H9 (cell line): ENCODE measurements around the gene C17orf107. TPM values are rescaled to one million over a fixed set of nuclear protein-coding genes. Genes with fewer than 3 reads are reported as not detected.

Source experiments
- DNase-seq: peaks from one replicate; pipeline ENCODE4 v3.0.0-alpha.2; 2017
- H2AFZ ChIP-seq: one replicate; pipeline ENCODE4 v1.6.1; 2013; ENCODE audit warnings: mild to moderate bottlenecking, low read length, control low read depth, moderate library complexity
- H2AK5ac ChIP-seq: 2 replicates; pipeline ENCODE4 v1.6.1; 2013; ENCODE audit warnings: low read length, control low read depth, mixed read lengths; ENCODE audit not compliant: insufficient read length
- H2BK120ac ChIP-seq: one replicate; pipeline ENCODE4 v1.6.1; 2013; ENCODE audit warnings: low read depth, mild to moderate bottlenecking, low read length, control low read depth, inconsistent platforms; ENCODE audit not compliant: poor library complexity, severe bottlenecking
- H2BK12ac ChIP-seq: 2 replicates; pipeline ENCODE4 v1.6.1; 2013; ENCODE audit warnings: low read length, control low read depth, mixed read lengths, low read depth; ENCODE audit not compliant: insufficient read length
- H2BK15ac ChIP-seq: 2 replicates; pipeline ENCODE4 v1.6.1; 2013; ENCODE audit warnings: low read depth, low read length, control low read depth
- H2BK20ac ChIP-seq: one replicate; pipeline ENCODE4 v1.6.1; 2013; ENCODE audit warnings: low read depth, mild to moderate bottlenecking, low read length, control low read depth, inconsistent platforms; ENCODE audit not compliant: poor library complexity, severe bottlenecking
- H2BK5ac ChIP-seq: 2 replicates; pipeline ENCODE4 v1.6.1; 2013; ENCODE audit warnings: low read length, control low read depth, mixed read lengths; ENCODE audit not compliant: insufficient read length
- H3K14ac ChIP-seq: 2 replicates; pipeline ENCODE4 v1.6.1; 2013; ENCODE audit warnings: low read length, control low read depth; ENCODE audit not compliant: insufficient read depth
- H3K18ac ChIP-seq: 2 replicates; pipeline ENCODE4 v1.6.1; 2013; ENCODE audit warnings: low read depth, mild to moderate bottlenecking, mixed read lengths, low read length, control low read depth; ENCODE audit not compliant: insufficient read length
- H3K23ac ChIP-seq: 2 replicates; pipeline ENCODE4 v1.6.1; 2013; ENCODE audit warnings: low read length, control low read depth, mixed read lengths, low read depth; ENCODE audit not compliant: insufficient read length
- H3K23me2 ChIP-seq: 2 replicates; pipeline ENCODE4 v1.6.1; 2013; ENCODE audit warnings: low read depth, mild to moderate bottlenecking, mixed read lengths, low read length, control low read depth; ENCODE audit not compliant: insufficient read length, poor library complexity, severe bottlenecking
- H3K27ac ChIP-seq: 2 replicates; pipeline ENCODE4 v1.5.1; 2013; ENCODE audit warnings: low read length, control low read depth, mixed read lengths, low read depth; ENCODE audit not compliant: insufficient read length
- H3K27me3 ChIP-seq: 2 replicates; pipeline ENCODE4 v1.6.1; 2013; ENCODE audit warnings: low read length, control low read depth, inconsistent platforms; ENCODE audit not compliant: insufficient read depth
- H3K4ac ChIP-seq: 2 replicates; pipeline ENCODE4 v1.6.1; 2013; ENCODE audit warnings: low read depth, mild to moderate bottlenecking, control low read depth, inconsistent platforms, low read length, moderate library complexity
- H3K4me1 ChIP-seq: 2 replicates; pipeline ENCODE4 v1.6.1; 2013; ENCODE audit warnings: low read length, control low read depth, inconsistent platforms; ENCODE audit not compliant: insufficient read depth
- H3K4me2 ChIP-seq: 2 replicates; pipeline ENCODE4 v1.6.1; 2013; ENCODE audit warnings: low read length, control low read depth, mixed read lengths; ENCODE audit not compliant: insufficient read length, insufficient read depth
- H3K56ac ChIP-seq: 2 replicates; pipeline ENCODE4 v1.6.1; 2013; ENCODE audit warnings: low read depth, mild to moderate bottlenecking, mixed read lengths, low read length, control low read depth; ENCODE audit not compliant: insufficient read length
- H3K79me1 ChIP-seq: 2 replicates; pipeline ENCODE4 v1.6.1; 2013; ENCODE audit warnings: low read depth, mild to moderate bottlenecking, moderate library complexity, low read length, control low read depth, inconsistent platforms; ENCODE audit not compliant: insufficient read depth, poor library complexity, severe bottlenecking
- H3K79me2 ChIP-seq: 2 replicates; pipeline ENCODE4 v1.6.1; 2013; ENCODE audit warnings: low read length, control low read depth, inconsistent platforms; ENCODE audit not compliant: insufficient read depth
- H3K9ac ChIP-seq: 2 replicates; pipeline ENCODE4 v1.6.1; 2013; ENCODE audit warnings: low read length, control low read depth, mixed read lengths; ENCODE audit not compliant: insufficient read length; ENCODE audit errors: extremely low read depth
- H3K9me3 ChIP-seq: one replicate; pipeline ENCODE4 v1.6.1; 2013; ENCODE audit warnings: low read depth, low read length, inconsistent platforms; ENCODE audit not compliant: control insufficient read depth
- H3T11ph ChIP-seq: one replicate; pipeline ENCODE4 v1.6.1; 2013; ENCODE audit warnings: mild to moderate bottlenecking, low read length, control low read depth, inconsistent platforms
- H4K20me1 ChIP-seq: one replicate; pipeline ENCODE4 v1.6.1; 2013; ENCODE audit not compliant: control insufficient read depth, insufficient read length, insufficient read depth
- H4K5ac ChIP-seq: 2 replicates; pipeline ENCODE4 v1.6.1; 2013; ENCODE audit warnings: low read depth, mild to moderate bottlenecking, mixed read lengths, low read length, control low read depth; ENCODE audit not compliant: insufficient read length
- H4K8ac ChIP-seq: replicated peaks from 2 replicates; pipeline ENCODE4 v1.6.1; 2013; ENCODE audit warnings: low read length, control low read depth, mixed read lengths, low read depth; ENCODE audit not compliant: insufficient read length
- H4K91ac ChIP-seq: 2 replicates; pipeline ENCODE4 v1.6.1; 2013; ENCODE audit warnings: low read depth, mild to moderate bottlenecking, moderate library complexity, mixed read lengths, low read length, control low read depth; ENCODE audit not compliant: insufficient read length
- H3K27ac Mint-ChIP-seq, 3 experiments: 2 replicates in 2 of 3; 3 replicates in 1 of 3; pipeline ENCODE4 v1.8.0; 2020 to 2021; ENCODE audit warnings: mixed read lengths in 3 of 3, mild to moderate bottlenecking in 1 of 3, moderate library complexity in 1 of 3
- H3K27me3 Mint-ChIP-seq: 2 replicates; pipeline ENCODE4 v1.8.0; 2021; ENCODE audit warnings: low read depth, mild to moderate bottlenecking, moderate library complexity, mixed read lengths
- H3K36me3 Mint-ChIP-seq, 3 experiments: 2 replicates in 2 of 3; 3 replicates in 1 of 3; pipeline ENCODE4 v1.8.0; 2020 to 2021; ENCODE audit warnings: low read depth in 3 of 3, mixed read lengths in 3 of 3; ENCODE audit not compliant: insufficient read depth in 1 of 3
- H3K4me1 Mint-ChIP-seq, 2 experiments: 2 replicates each; pipeline ENCODE4 v1.8.0; 2020; ENCODE audit warnings: mixed read lengths in 2 of 2
- H3K4me3 Mint-ChIP-seq, 2 experiments: 2 replicates in 1 of 2; 3 replicates in 1 of 2; pipeline ENCODE4 v1.8.0; 2020 to 2021; ENCODE audit warnings: mild to moderate bottlenecking in 2 of 2, mixed read lengths in 2 of 2, moderate library complexity in 1 of 2
- H3K9me3 Mint-ChIP-seq, 2 experiments: 2 replicates in 1 of 2; 3 replicates in 1 of 2; pipeline ENCODE4 v1.8.0; 2020; ENCODE audit warnings: mild to moderate bottlenecking in 2 of 2, mixed read lengths in 2 of 2, moderate library complexity in 1 of 2
- WGBS: extraction: QIAGEN DNeasy Blood & Tissue Kit; methylation state at CpG from one replicate; pipeline ENCODE4 v1.1.7; 2013; ENCODE audit warnings: missing lambda C conversion rate, low lambda C conversion rate, mixed read lengths; ENCODE audit not compliant: insufficient read length; ENCODE audit errors: extremely low coverage; 5-methylcytosine and 5-hydroxymethylcytosine counted together
- total RNA-seq: library from RNA; stranded (reverse); gene quantifications from 2 replicates; pipeline ENCODE4 v1.2.1, GENCODE V29; 2021
- TF ChIP-seq, protein P1 (sequence below): fragments of 200-600 bp; sonication (generic); conservative IDR thresholded peaks from 3 replicates; pipeline ENCODE4 v1.8.0; 2021; ENCODE audit warnings: antibody characterized with exemption, mild to moderate bottlenecking

C17orf107 gene
- total RNA-seq, 1 experiment from 2014 or later: 4.4 TPM

DNA sequence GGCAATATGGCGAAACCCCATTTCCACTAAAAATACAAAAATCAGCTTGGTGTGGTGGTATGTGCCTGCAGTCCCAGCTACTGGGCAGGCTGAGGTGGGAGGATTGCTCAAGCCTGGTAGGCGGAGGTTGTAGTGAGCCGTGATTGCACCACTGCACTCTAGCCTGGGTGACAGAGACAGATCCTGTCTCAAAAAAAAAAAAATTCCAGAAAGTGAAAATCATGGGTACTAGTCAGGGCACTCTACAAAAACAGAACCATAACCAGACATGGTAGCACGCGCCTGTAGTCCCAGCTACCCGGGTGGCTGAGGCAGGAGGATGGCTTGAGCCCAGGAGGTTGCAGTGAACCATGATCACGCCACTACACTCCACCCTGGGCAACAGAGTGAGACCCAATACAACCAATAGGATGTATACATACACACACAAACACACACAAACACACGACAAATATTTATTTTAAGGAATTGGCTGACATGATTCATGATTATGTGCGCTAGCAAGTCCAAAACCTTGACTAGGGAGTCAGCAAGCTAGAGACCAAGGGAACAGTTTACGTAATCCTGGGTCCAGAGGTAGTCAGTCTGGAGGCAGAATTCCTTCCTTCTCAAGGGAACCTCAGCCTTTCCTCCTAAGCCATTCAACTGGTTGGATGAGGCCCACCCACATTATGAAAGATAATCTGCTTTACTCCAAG, 21.2 kb downstream of the C17orf107 start:
- no CpG with 5 or more reads among the region's 10 CpGs for WGBS
- no peak overlapping the region for H2AK5ac ChIP-seq
- no peak overlapping the region for H2BK120ac ChIP-seq
- no peak overlapping the region for H3K9ac ChIP-seq
- H3K4me2 ChIP-seq: no peak overlapping the region
- H3K79me1 ChIP-seq: no peaks in the 10 kb centered on the region
- no peak overlapping the region for H2BK12ac ChIP-seq
- TF ChIP-seq, protein P1, sequence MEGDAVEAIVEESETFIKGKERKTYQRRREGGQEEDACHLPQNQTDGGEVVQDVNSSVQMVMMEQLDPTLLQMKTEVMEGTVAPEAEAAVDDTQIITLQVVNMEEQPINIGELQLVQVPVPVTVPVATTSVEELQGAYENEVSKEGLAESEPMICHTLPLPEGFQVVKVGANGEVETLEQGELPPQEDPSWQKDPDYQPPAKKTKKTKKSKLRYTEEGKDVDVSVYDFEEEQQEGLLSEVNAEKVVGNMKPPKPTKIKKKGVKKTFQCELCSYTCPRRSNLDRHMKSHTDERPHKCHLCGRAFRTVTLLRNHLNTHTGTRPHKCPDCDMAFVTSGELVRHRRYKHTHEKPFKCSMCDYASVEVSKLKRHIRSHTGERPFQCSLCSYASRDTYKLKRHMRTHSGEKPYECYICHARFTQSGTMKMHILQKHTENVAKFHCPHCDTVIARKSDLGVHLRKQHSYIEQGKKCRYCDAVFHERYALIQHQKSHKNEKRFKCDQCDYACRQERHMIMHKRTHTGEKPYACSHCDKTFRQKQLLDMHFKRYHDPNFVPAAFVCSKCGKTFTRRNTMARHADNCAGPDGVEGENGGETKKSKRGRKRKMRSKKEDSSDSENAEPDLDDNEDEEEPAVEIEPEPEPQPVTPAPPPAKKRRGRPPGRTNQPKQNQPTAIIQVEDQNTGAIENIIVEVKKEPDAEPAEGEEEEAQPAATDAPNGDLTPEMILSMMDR: no peak
- no peak overlapping the region for H4K8ac ChIP-seq
- H3K27me3 ChIP-seq: no peaks in the 10 kb centered on the region
- Mint-ChIP-seq H3K4me1 (peaks cover 7% of the 10 kb centered on the region in 2 experiments), H3K36me3 (no peaks in the 10 kb centered on the region), H3K4me3 (no peak overlapping the region), H3K9me3 (no peaks in the 10 kb centered on the region), H3K27ac (no peak overlapping the region), H3K27me3 (no peaks in the 10 kb centered on the region; the same call in 1 of the 2 replicates)
- no peaks in the 10 kb centered on the region for H3K23me2 ChIP-seq
- H2BK20ac ChIP-seq: no peak overlapping the region
- H4K91ac ChIP-seq: no peak overlapping the region
- no peaks in the 10 kb centered on the region for H4K20me1 ChIP-seq
- H3K56ac ChIP-seq: no peak overlapping the region
- no peak overlapping the region for H2BK15ac ChIP-seq
- peaks cover 3% of the 10 kb centered on the region; the same call in 1 of the 2 replicates for H3K4me1 ChIP-seq
- H2BK5ac ChIP-seq: no peak overlapping the region
- no peaks in the 10 kb centered on the region for H3K9me3 ChIP-seq
- H2AFZ ChIP-seq: no peak overlapping the region
- H3K18ac ChIP-seq: no peak overlapping the region
- no peaks in the 10 kb centered on the region for H3K79me2 ChIP-seq
- no peak overlapping the region for H3K27ac ChIP-seq
- H3T11ph ChIP-seq: no peak overlapping the region
- H3K4ac ChIP-seq: no peak overlapping the region
- H3K14ac ChIP-seq: no peak overlapping the region
- H4K5ac ChIP-seq: no peak overlapping the region
- H3K23ac ChIP-seq: no peak overlapping the region
- no peak for DNase-seq
